ENCODE data around the gene GRWD1.

- TF ChIP-seq POLR2AphosphoS5 (IDR thresholded peaks at IDR 0.05; ENCODE audit: borderline replicate concordance, low read depth, low read length), result no peak
- TF ChIP-seq EZH2 (IDR thresholded peaks at IDR 0.05), result no peak
Observed at GRCh38 chr19:48418317-48419064, 27.3 kb upstream of the GRWD1 start.

Data from SK-N-MC (cell line).